Activated CD8-positive, alpha-beta T cell treated with anti-CD3 and anti-CD28 coated beads, Interleukin-2, amount 10 ng/mL, durations not matched to agents 7 days and 5 days (primary cell): Measurements from ENCODE around the gene PEAK1. TPM values are rescaled to one million over a fixed set of nuclear protein-coding genes. Genes with fewer than 3 reads are reported as not detected.

Experiments used
- ATAC-seq: fragments of 150-1000 bp; cut with Tn5 transposase; one replicate; pipeline ENCODE4 v1.10.0; 2021; ENCODE audit warnings: moderate library complexity
- CTCF ChIA-PET: fragments of 350-600 bp; sonication (Branson Sonifier 250); formaldehyde crosslinking; loops from one replicate; lab custom pipeline; 2021; ENCODE audit warnings: antibody characterized with exemption; lab: Charles Lee
- POLR2A ChIA-PET: fragments of 350-600 bp; sonication (Branson Sonifier 250); formaldehyde crosslinking; loops from one replicate; lab custom pipeline; 2021; ENCODE audit warnings: antibody characterized with exemption; lab: Charles Lee
- DNase-seq: peaks from one replicate; pipeline ENCODE4 v3.0.0-alpha.2; 2020
- H3K27ac Mint-ChIP-seq: one replicate; pipeline ENCODE4 v1.8.0; 2021; ENCODE audit warnings: mild to moderate bottlenecking, mixed read lengths
- H3K27me3 Mint-ChIP-seq: one replicate; pipeline ENCODE4 v1.8.0; 2021; ENCODE audit warnings: low read depth, mixed read lengths
- H3K36me3 Mint-ChIP-seq: one replicate; pipeline ENCODE4 v1.8.0; 2021; ENCODE audit warnings: low read depth, mixed read lengths
- H3K4me1 Mint-ChIP-seq: one replicate; pipeline ENCODE4 v1.8.0; 2021; ENCODE audit warnings: low read depth, mixed read lengths
- H3K4me3 Mint-ChIP-seq: one replicate; pipeline ENCODE4 v1.8.0; 2021; ENCODE audit warnings: mild to moderate bottlenecking, mixed read lengths
- H3K9me3 Mint-ChIP-seq: one replicate; pipeline ENCODE4 v1.8.0; 2022; ENCODE audit warnings: mixed read lengths; ENCODE audit not compliant: insufficient read depth
- total RNA-seq, 2 experiments: library from RNA; stranded (reverse); gene quantifications; one replicate each; pipeline ENCODE4 v1.2.3, GENCODE V29; 2021

PEAK1 gene
- total RNA-seq, 2 experiments from 2014 or later, result 30.4 to 30.7 TPM

GRCh38 chr15:77396692-77397091 lies 23.2 kb downstream of the PEAK1 start:
- ATAC-seq (no peak), DNase-seq (no peak)
- Mint-ChIP-seq H3K27me3 (no peaks in the 10 kb centered on the region), H3K4me3 (no peak overlapping the region), H3K4me1 (peaks cover 4% of the 10 kb centered on the region), H3K9me3 (peaks cover 52% of the 10 kb centered on the region), H3K36me3 (peaks cover 25% of the 10 kb centered on the region), H3K27ac (no peak overlapping the region)
- POLR2A ChIA-PET, result no interaction called here
- CTCF ChIA-PET, result no interaction called here

GRCh38 chr15:77395013-77395774 lies 24.7 kb downstream of the PEAK1 start:
- no peak for DNase-seq
- Mint-ChIP-seq H3K4me3 (no peak overlapping the region), H3K27ac (no peak overlapping the region), H3K27me3 (no peaks in the 10 kb centered on the region), H3K4me1 (no peaks in the 10 kb centered on the region), H3K9me3 (peaks cover 48% of the 10 kb centered on the region), H3K36me3 (peaks cover 22% of the 10 kb centered on the region)
- no peak for ATAC-seq
- ChIA-PET CTCF (interaction anchor here (1.0 kb wide), 1 partner anchor 12 kb away, joined by 4 read pairs; no protein-coding TSS in a partner anchor), POLR2A (no interaction called here)

- Mint-ChIP-seq H3K27ac (no peak overlapping the region), H3K4me3 (no peak overlapping the region), H3K27me3 (no peaks in the 10 kb centered on the region), H3K4me1 (no peaks in the 10 kb centered on the region), H3K9me3 (peaks cover 32% of the 10 kb centered on the region), H3K36me3 (peaks cover 12% of the 10 kb centered on the region)
- POLR2A ChIA-PET, result no interaction called here
- CTCF ChIA-PET, result no interaction called here
- no peak for DNase-seq
- no peak for ATAC-seq
Measured at GRCh38 chr15:77393471-77393840, 26.4 kb downstream of the PEAK1 start.

GRCh38 chr15:77392762-77393470 lies 27.0 kb downstream of the PEAK1 start:
- Mint-ChIP-seq H3K4me1 (no peaks in the 10 kb centered on the region), H3K36me3 (peaks cover 8% of the 10 kb centered on the region), H3K9me3 (peaks cover 30% of the 10 kb centered on the region), H3K27ac (no peak overlapping the region), H3K27me3 (no peaks in the 10 kb centered on the region), H3K4me3 (no peak overlapping the region)
- no peak for DNase-seq
- POLR2A ChIA-PET, result no interaction called here
- ATAC-seq, result no peak
- CTCF ChIA-PET, result no interaction called here

- Mint-ChIP-seq H3K4me3 (no peak overlapping the region), H3K4me1 (no peaks in the 10 kb centered on the region), H3K36me3 (peaks cover 6% of the 10 kb centered on the region), H3K9me3 (peaks cover 21% of the 10 kb centered on the region), H3K27ac (no peak overlapping the region), H3K27me3 (no peaks in the 10 kb centered on the region)
- ATAC-seq (no peak), DNase-seq (no peak)
- POLR2A ChIA-PET, result no interaction called here
- CTCF ChIA-PET, result no interaction called here
Measured at GRCh38 chr15:77391372-77391951, 28.4 kb downstream of the PEAK1 start.

GRCh38 chr15:77387365-77388105 lies 32.4 kb downstream of the PEAK1 start:
- no peak overlapping the region for H3K4me3 Mint-ChIP-seq
- H3K27me3 Mint-ChIP-seq, result no peaks in the 10 kb centered on the region
- H3K4me1 Mint-ChIP-seq, result peaks cover 14% of the 10 kb centered on the region
- H3K27ac Mint-ChIP-seq, result no peak overlapping the region
- H3K9me3 Mint-ChIP-seq, result no peaks in the 10 kb centered on the region
- no peaks in the 10 kb centered on the region for H3K36me3 Mint-ChIP-seq
- ATAC-seq, result no peak
- no peak for DNase-seq
- POLR2A ChIA-PET, result no interaction called here
- CTCF ChIA-PET, result interaction anchor here (0.6 kb wide), 1 partner anchor 906 kb away, joined by 3 read pairs; no protein-coding TSS in a partner anchor

- H3K4me1 Mint-ChIP-seq, result peaks cover 14% of the 10 kb centered on the region
- H3K4me3 Mint-ChIP-seq, result no peak overlapping the region
- no peaks in the 10 kb centered on the region for H3K27me3 Mint-ChIP-seq
- ChIA-PET POLR2A (no interaction called here), CTCF (no interaction called here)
- no peaks in the 10 kb centered on the region for H3K36me3 Mint-ChIP-seq
- DNase-seq (no peak), ATAC-seq (no peak)
- no peak overlapping the region for H3K27ac Mint-ChIP-seq
- H3K9me3 Mint-ChIP-seq, result no peaks in the 10 kb centered on the region
Measured at GRCh38 chr15:77386626-77387025, 33.3 kb downstream of the PEAK1 start.

- ChIA-PET CTCF (interaction anchor here (0.9 kb wide), 1 partner anchor 42 kb away, joined by 3 read pairs; no protein-coding TSS in a partner anchor), POLR2A (no interaction called here)
- Mint-ChIP-seq H3K27ac (no peak overlapping the region), H3K4me1 (peaks cover 14% of the 10 kb centered on the region), H3K4me3 (no peak overlapping the region), H3K27me3 (no peaks in the 10 kb centered on the region), H3K9me3 (no peaks in the 10 kb centered on the region), H3K36me3 (peaks cover 2% of the 10 kb centered on the region)
- no peak for ATAC-seq
- DNase-seq, result no peak
Measured at GRCh38 chr15:77384589-77385359, 35.1 kb downstream of the PEAK1 start.

- POLR2A ChIA-PET, result no interaction called here
- ATAC-seq (no peak), DNase-seq (no peak)
- Mint-ChIP-seq H3K4me1 (peaks cover 14% of the 10 kb centered on the region), H3K4me3 (no peak overlapping the region), H3K27me3 (no peaks in the 10 kb centered on the region), H3K27ac (no peak overlapping the region), H3K9me3 (no peaks in the 10 kb centered on the region), H3K36me3 (peaks cover 2% of the 10 kb centered on the region)
- CTCF ChIA-PET, result interaction anchor here (0.9 to 1.5 kb wide), 3 partner anchors 11 to 197 kb away, joined by 3 to 5 read pairs (median 4); no protein-coding TSS in a partner anchor
Measured at GRCh38 chr15:77384086-77384485, 35.8 kb downstream of the PEAK1 start.

GRCh38 chr15:77380033-77380432 lies 39.9 kb downstream of the PEAK1 start:
- H3K27me3 Mint-ChIP-seq, result no peaks in the 10 kb centered on the region
- ChIA-PET POLR2A (no interaction called here), CTCF (no interaction called here)
- H3K4me1 Mint-ChIP-seq, result peaks cover 15% of the 10 kb centered on the region
- no peak overlapping the region for H3K4me3 Mint-ChIP-seq
- no peaks in the 10 kb centered on the region for H3K9me3 Mint-ChIP-seq
- peaks cover 2% of the 10 kb centered on the region for H3K36me3 Mint-ChIP-seq
- DNase-seq (no peak), ATAC-seq (no peak)
- H3K27ac Mint-ChIP-seq, result no peak overlapping the region

GRCh38 chr15:77376770-77377169 lies 43.1 kb downstream of the PEAK1 start:
- H3K4me1 Mint-ChIP-seq, result peaks cover 5% of the 10 kb centered on the region
- ChIA-PET CTCF (no interaction called here), POLR2A (no interaction called here)
- no peak for ATAC-seq
- peaks cover 2% of the 10 kb centered on the region for H3K36me3 Mint-ChIP-seq
- no peaks in the 10 kb centered on the region for H3K27me3 Mint-ChIP-seq
- no peaks in the 10 kb centered on the region for H3K9me3 Mint-ChIP-seq
- no peak overlapping the region for H3K27ac Mint-ChIP-seq
- DNase-seq, result no peak
- no peak overlapping the region for H3K4me3 Mint-ChIP-seq
